Uterus (tissue), 4 donors: ENCODE results near the gene ACE. TPM values are rescaled to one million over a fixed set of nuclear protein-coding genes. Genes with fewer than 3 reads are reported as not detected.

ENCODE experiments used
- DNase-seq, 2 donors: peaks; one replicate each; pipeline ENCODE4 v3.0.0-alpha.2; 2019 to 2020
- H3K27ac ChIP-seq, 2 donors: fragments of 200-600 bp; sonication (generic); 1 replicate in 1 of 2; 2 replicates in 1 of 2; pipeline ENCODE4 v1.5.1; 2016 to 2018
- H3K27me3 ChIP-seq, 2 donors: fragments of 200-600 bp; sonication (generic); one replicate each; pipeline ENCODE4 v1.5.1; 2018 to 2019; ENCODE audit warnings: control low read depth in 1 of 2
- H3K36me3 ChIP-seq, 2 donors: fragments of 200-600 bp; sonication (generic); one replicate each; pipeline ENCODE4 v1.5.1; 2019; ENCODE audit warnings: control low read depth in 1 of 2
- H3K4me1 ChIP-seq, 2 donors: fragments of 200-600 bp; sonication (generic); one replicate each; pipeline ENCODE4 v1.5.1; 2018 to 2019; ENCODE audit warnings: control low read depth in 1 of 2
- H3K4me3 ChIP-seq, 2 donors: fragments of 200-600 bp; sonication (generic); 1 replicate in 1 of 2; 2 replicates in 1 of 2; pipeline ENCODE4 v1.5.1; 2018 to 2019; ENCODE audit warnings: mild to moderate bottlenecking in 1 of 2
- H3K9me3 ChIP-seq, 2 donors: fragments of 200-600 bp; sonication (generic); one replicate each; pipeline ENCODE4 v1.5.1; 2019; ENCODE audit warnings: control low read depth in 1 of 2
- POLR2A ChIP-seq, 2 donors: fragments of 450-650 bp; IDR thresholded peaks; one replicate each; pipeline ENCODE4 v1.6.1; 2016; ENCODE audit warnings: antibody characterized with exemption in 2 of 2, mild to moderate bottlenecking in 1 of 2, moderate library complexity in 1 of 2
- intact Hi-C: fragments of 100-400 bp; cut with DNase I; formaldehyde crosslinking; loops from one replicate; pipeline ENCODE4 v1.15.1; 2023; ENCODE audit warnings: low total_unique reads
- total RNA-seq, 4 donors: library from RNA; depleted of rRNA in 3 of 4; stranded (reverse); fragments of >200 nt in 3 of 4; gene quantifications; one replicate each; pipeline versions ENCODE4 v1.1.0 to v1.2.4, GENCODE V29; 2014 to 2023
- TF ChIP-seq, protein P1 (sequence below), 4 experiments: fragments of 200-600 bp in 2 of 4; fragments of 450-650 bp in 2 of 4; sonication (generic) in 2 of 4; IDR thresholded peaks; one replicate each; pipeline ENCODE4 v1.5.1; 2016 to 2019; ENCODE audit warnings: antibody characterized with exemption in 4 of 4, mild to moderate bottlenecking in 2 of 4, moderate library complexity in 1 of 4
- donor health status: DM: yes; HTN: yes; CAD: no.

The ACE gene
- total RNA-seq, 4 donors from 2014 or later, result 0.77 to 27.4 (median 7.9) TPM; not detected in 1

GRCh38 chr17:63514974-63515373 lies 38.1 kb downstream of the ACE start:
- DNase-seq, result no peak
- no peak overlapping the region for H3K27ac ChIP-seq
- no peaks in the 10 kb centered on the region for H3K9me3 ChIP-seq
- intact Hi-C loops, result no loop called here
- no peak overlapping the region for H3K4me3 ChIP-seq
- no peaks in the 10 kb centered on the region for H3K36me3 ChIP-seq
- H3K4me1 ChIP-seq, result no peaks in the 10 kb centered on the region
- no peak for TF ChIP-seq POLR2A (IDR thresholded peaks at IDR 0.05)
- TF ChIP-seq, protein P1, sequence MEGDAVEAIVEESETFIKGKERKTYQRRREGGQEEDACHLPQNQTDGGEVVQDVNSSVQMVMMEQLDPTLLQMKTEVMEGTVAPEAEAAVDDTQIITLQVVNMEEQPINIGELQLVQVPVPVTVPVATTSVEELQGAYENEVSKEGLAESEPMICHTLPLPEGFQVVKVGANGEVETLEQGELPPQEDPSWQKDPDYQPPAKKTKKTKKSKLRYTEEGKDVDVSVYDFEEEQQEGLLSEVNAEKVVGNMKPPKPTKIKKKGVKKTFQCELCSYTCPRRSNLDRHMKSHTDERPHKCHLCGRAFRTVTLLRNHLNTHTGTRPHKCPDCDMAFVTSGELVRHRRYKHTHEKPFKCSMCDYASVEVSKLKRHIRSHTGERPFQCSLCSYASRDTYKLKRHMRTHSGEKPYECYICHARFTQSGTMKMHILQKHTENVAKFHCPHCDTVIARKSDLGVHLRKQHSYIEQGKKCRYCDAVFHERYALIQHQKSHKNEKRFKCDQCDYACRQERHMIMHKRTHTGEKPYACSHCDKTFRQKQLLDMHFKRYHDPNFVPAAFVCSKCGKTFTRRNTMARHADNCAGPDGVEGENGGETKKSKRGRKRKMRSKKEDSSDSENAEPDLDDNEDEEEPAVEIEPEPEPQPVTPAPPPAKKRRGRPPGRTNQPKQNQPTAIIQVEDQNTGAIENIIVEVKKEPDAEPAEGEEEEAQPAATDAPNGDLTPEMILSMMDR (IDR thresholded peaks at IDR 0.05), result no peak
- H3K27me3 ChIP-seq, result no peaks in the 10 kb centered on the region

- Histone ChIP-seq H3K27ac (no peak overlapping the region), H3K4me1 (no peaks in the 10 kb centered on the region), H3K27me3 (no peaks in the 10 kb centered on the region), H3K9me3 (no peaks in the 10 kb centered on the region), H3K36me3 (no peaks in the 10 kb centered on the region), H3K4me3 (no peak overlapping the region)
- TF ChIP-seq, protein P1 (IDR thresholded peaks at IDR 0.05), result no peak
- no peak for TF ChIP-seq POLR2A (IDR thresholded peaks at IDR 0.05)
- intact Hi-C loops, result no loop called here
- DNase-seq, result no peak
These were observed 38.6 kb downstream of the ACE start for GRCh38 chr17:63515426-63515825.

DNA sequence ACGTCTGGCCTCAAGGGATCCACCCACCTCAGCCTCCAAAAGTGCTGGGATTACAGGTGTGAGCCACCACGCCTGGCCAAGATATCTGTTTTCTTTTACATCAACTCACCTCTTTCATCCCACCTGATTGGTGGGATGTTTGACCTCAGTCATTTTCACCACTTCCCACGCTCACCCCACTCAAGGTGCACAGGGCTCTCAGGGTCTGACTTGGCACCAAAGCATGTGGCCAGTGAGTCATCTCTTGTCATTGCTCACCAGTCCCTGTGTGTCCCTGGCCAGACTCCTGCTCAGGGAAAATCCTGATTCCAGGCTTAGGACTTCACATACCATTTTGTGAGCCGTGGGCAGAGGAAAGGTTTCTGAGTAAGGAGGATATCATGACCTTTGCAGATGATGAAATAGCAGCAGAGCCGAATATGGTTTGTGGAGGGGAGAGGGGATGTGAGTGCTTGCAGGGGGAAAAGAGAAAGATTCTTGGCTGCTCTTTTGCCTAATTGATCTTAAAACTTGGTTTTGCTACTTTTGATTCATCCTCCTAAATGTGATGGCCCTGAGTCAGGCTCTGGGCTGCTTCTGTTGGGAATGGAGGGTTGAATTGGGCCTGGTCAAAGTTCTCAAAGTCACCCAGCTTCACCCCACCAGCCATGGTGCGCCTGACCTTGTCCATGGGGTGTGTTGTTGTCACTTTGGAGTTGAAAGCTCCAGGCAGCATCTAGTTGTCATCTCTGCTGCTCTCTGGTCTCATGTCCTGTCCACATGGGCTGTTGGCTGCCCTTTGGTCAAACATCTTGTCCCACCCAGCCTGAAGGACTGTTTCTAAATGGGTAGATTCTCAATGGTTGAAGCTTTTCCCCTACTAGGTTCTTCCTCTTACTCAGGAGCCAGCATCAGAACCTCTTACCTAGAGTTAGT lies 40.3 kb downstream of the ACE start:
- no peak for DNase-seq
- Histone ChIP-seq H3K4me1 (no peaks in the 10 kb centered on the region), H3K27ac (no peak overlapping the region), H3K36me3 (no peaks in the 10 kb centered on the region), H3K4me3 (no peak overlapping the region), H3K27me3 (no peaks in the 10 kb centered on the region), H3K9me3 (no peaks in the 10 kb centered on the region)
- intact Hi-C loops, result no loop called here
- no peak for TF ChIP-seq POLR2A (IDR thresholded peaks at IDR 0.05)
- TF ChIP-seq, protein P1 (IDR thresholded peaks at IDR 0.05), result no peak

- H3K27ac ChIP-seq, result no peak overlapping the region
- no peaks in the 10 kb centered on the region for H3K36me3 ChIP-seq
- H3K27me3 ChIP-seq, result no peaks in the 10 kb centered on the region
- TF ChIP-seq, protein P1 (IDR thresholded peaks at IDR 0.05), result no peak
- TF ChIP-seq POLR2A (IDR thresholded peaks at IDR 0.05), result no peak
- no peak for DNase-seq
- H3K4me3 ChIP-seq, result no peak overlapping the region
- no peaks in the 10 kb centered on the region for H3K4me1 ChIP-seq
- intact Hi-C loops, result no loop called here
- H3K9me3 ChIP-seq, result no peaks in the 10 kb centered on the region
These were observed 41.1 kb downstream of the ACE start for GRCh38 chr17:63517825-63518534.
